ENCODE data around the gene ATG7.
A peak's percentile ranks its signal among the peaks of the same experiment; 100 is the strongest.

Gene ATG7

DNA sequence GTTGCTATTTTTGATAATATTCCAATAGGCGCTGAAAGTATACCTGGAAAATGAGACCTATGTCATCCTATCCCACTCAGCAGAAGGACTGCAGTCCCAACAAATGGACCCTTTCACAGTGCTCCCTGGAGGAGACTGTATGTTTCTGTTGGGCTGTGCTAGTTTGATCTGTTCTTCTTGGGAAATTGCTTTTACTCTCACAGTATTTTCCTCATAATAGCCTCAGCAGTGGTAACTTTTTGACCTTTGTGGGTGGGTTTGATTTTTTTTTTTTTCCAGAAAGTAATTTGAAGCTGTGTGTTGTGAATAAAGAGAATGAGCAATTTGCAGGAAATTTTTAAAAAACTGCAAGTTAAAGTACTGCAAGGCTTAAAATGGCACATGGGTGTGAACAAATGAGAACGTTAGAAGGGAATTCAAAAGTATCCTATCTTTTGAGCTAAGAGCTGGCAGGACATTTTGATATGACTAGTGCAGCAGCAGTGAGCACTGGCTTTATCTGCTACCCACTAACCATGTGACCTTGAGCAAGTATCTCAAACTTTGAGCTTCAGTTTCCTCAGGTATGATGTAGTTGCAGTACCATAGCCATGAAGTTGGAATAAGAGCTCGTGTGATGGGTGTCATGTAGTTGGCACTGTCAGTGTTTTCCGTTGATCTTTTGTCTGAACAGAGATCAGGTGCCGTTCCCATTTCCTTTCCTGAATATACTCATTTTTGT is 118.4 kb downstream of the ATG7 start:
- ATAC-seq, result no peak
- TF ChIP-seq ZFP30 (CRISPR knock-in tag; IDR thresholded peaks at IDR 0.05), result no peak
- no peak for TF ChIP-seq RARB (CRISPR knock-in tag; IDR thresholded peaks at IDR 0.05)
- no peak for TF ChIP-seq BACH2 (CRISPR knock-in tag; IDR thresholded peaks at IDR 0.05; ENCODE audit: borderline replicate concordance)
- TF ChIP-seq, protein P1, sequence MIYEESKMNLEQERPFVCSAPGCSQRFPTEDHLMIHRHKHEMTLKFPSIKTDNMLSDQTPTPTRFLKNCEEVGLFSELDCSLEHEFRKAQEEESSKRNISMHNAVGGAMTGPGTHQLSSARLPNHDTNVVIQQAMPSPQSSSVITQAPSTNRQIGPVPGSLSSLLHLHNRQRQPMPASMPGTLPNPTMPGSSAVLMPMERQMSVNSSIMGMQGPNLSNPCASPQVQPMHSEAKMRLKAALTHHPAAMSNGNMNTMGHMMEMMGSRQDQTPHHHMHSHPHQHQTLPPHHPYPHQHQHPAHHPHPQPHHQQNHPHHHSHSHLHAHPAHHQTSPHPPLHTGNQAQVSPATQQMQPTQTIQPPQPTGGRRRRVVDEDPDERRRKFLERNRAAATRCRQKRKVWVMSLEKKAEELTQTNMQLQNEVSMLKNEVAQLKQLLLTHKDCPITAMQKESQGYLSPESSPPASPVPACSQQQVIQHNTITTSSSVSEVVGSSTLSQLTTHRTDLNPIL (CRISPR knock-in tag; IDR thresholded peaks at IDR 0.05; ENCODE audit: low read depth), result no peak
- no peak for TF ChIP-seq ZNF70 (CRISPR knock-in tag; IDR thresholded peaks at IDR 0.05)
- TF ChIP-seq ARNTL (CRISPR knock-in tag; IDR thresholded peaks at IDR 0.05; ENCODE audit: borderline replicate concordance, low read depth), result no peak
- no peak for TF ChIP-seq SNAI2 (CRISPR knock-in tag; IDR thresholded peaks at IDR 0.05)
- TF ChIP-seq ZFP3 (CRISPR knock-in tag; IDR thresholded peaks at IDR 0.05), result no peak

DNA sequence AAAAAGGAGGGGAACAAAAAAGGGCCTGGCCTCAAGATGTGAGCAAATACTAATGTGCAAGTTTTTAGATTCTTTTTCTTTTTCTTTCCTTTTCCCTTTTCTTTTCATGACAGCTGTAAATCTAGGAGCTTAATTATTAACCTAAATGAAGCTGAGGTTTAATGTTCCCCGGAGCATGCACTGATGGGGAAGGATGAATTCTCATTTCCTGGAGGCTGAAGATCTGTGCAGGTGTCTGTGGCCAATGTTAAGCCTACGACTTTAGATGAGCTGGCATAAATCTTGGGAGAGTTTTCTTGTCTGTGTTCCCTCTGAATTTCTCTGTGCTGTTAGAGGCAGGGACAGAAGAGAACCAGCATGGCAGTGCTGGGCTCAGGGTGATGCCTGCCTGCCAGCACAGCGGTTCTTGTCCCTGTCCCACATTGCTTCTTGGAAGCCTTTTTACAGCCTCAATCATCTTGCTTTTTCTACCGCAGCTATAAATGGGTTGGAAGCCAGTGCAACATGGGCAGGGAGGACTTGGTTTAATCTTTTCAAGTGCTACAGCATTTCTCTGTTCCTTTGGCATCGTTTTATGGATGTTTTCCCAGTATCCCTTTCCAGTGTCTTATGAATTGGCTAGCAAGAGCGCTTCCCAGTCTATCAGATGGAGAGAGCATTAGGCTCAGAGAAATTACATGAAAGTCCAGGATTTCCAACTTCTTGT is 119.1 kb downstream of the ATG7 start:
- TF ChIP-seq ARNTL (CRISPR knock-in tag; IDR thresholded peaks at IDR 0.05; ENCODE audit: borderline replicate concordance, low read depth) (no peak), ZFP3 (CRISPR knock-in tag; IDR thresholded peaks at IDR 0.05) (no peak), SNAI2 (CRISPR knock-in tag; IDR thresholded peaks at IDR 0.05) (no peak), POU6F1 (CRISPR knock-in tag; IDR thresholded peaks at IDR 0.05; ENCODE audit: borderline replicate concordance, low read depth) (no peak), ZNF8 (CRISPR knock-in tag; IDR thresholded peaks at IDR 0.05) (no peak), ISL1 (CRISPR knock-in tag; IDR thresholded peaks at IDR 0.05) (no peak), CSRNP3 (CRISPR knock-in tag; IDR thresholded peaks at IDR 0.05) (no peak), ZNF565 (CRISPR knock-in tag; conservative IDR thresholded peaks at IDR 0.05; ENCODE audit: low read depth) (no peak), TCF4 (CRISPR knock-in tag; IDR thresholded peaks at IDR 0.05; ENCODE audit: borderline replicate concordance) (no peak), ESRRG (CRISPR knock-in tag; IDR thresholded peaks at IDR 0.05) (no peak)
- ATAC-seq, result no peak; the same call in 2 of the 3 replicates

- ATAC-seq, result peak; percentile 93
- TF ChIP-seq TCF4 (CRISPR knock-in tag; IDR thresholded peaks at IDR 0.05; ENCODE audit: borderline replicate concordance) (peak; percentile 16; the same call in 1 of the 2 replicates), PPARA (CRISPR knock-in tag; IDR thresholded peaks at IDR 0.05; ENCODE audit: borderline replicate concordance) (no peak)
Measured at GRCh38 chr3:11392014-11392859, 120.0 kb downstream of the ATG7 start.

GRCh38 chr3:11392860-11393114 is 120.6 kb downstream of the ATG7 start:
- ATAC-seq, result no peak; the same call in 2 of the 3 replicates
- no peak for TF ChIP-seq ZNF8 (CRISPR knock-in tag; IDR thresholded peaks at IDR 0.05)
- no peak for TF ChIP-seq ESRRG (CRISPR knock-in tag; IDR thresholded peaks at IDR 0.05)
- TF ChIP-seq ZNF70 (CRISPR knock-in tag; IDR thresholded peaks at IDR 0.05), result no peak
- TF ChIP-seq BACH2 (CRISPR knock-in tag; IDR thresholded peaks at IDR 0.05; ENCODE audit: borderline replicate concordance), result no peak
- TF ChIP-seq ZFP30 (CRISPR knock-in tag; IDR thresholded peaks at IDR 0.05), result no peak
- no peak for TF ChIP-seq PATZ1 (CRISPR knock-in tag; IDR thresholded peaks at IDR 0.05; ENCODE audit: borderline replicate concordance)
- TF ChIP-seq RARB (CRISPR knock-in tag; IDR thresholded peaks at IDR 0.05), result no peak
- no peak for TF ChIP-seq PPARA (CRISPR knock-in tag; IDR thresholded peaks at IDR 0.05; ENCODE audit: borderline replicate concordance)
- no peak for TF ChIP-seq OSR1 (CRISPR knock-in tag; IDR thresholded peaks at IDR 0.05)
- TF ChIP-seq CSDC2 (CRISPR knock-in tag; IDR thresholded peaks at IDR 0.05), result no peak
- TF ChIP-seq CSRNP3 (CRISPR knock-in tag; IDR thresholded peaks at IDR 0.05), result no peak
- TF ChIP-seq TOX (CRISPR knock-in tag; IDR thresholded peaks at IDR 0.05; ENCODE audit: borderline replicate concordance), result no peak
- no peak for TF ChIP-seq ZFP3 (CRISPR knock-in tag; IDR thresholded peaks at IDR 0.05)
- TF ChIP-seq POU6F1 (CRISPR knock-in tag; IDR thresholded peaks at IDR 0.05; ENCODE audit: borderline replicate concordance, low read depth), result no peak
